HG03108 (cell line): ENCODE results near the gene CD79B.
A peak's percentile ranks its signal among the peaks of the same experiment; 100 is the strongest.
"Not testable (repeated sequence)": the region's sequence is repeated elsewhere in the genome, so short reads cannot be mapped to it uniquely, and the experiment has no call there.

Source experiments
- ATAC-seq: cut with Tn5 transposase; IDR thresholded peaks from one replicate; pipeline ENCODE4 v1.9.1; 2021; ENCODE audit warnings: moderate library complexity; ENCODE audit not compliant: unreplicated experiment

Gene CD79B

DNA sequence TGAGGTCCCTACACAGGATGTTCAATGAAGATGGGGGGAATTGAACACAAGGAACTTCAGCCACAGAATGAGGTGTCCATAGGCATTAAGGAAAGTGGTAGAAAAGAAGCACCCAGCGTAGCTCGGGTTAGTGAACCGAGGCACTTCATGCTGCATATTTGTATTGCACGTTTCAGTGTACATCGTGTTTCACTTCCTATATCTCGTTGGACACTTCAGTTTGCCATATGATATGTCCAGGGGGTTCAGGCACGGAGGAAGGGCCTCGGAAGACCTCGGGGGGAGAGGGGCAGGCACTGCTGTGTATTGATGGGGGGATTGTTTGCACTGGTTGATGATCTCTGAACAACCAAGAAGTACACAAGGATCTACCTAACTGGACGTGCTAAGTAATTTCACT is 16.4 kb downstream of the CD79B start:
- ATAC-seq = peak; percentile 48

DNA sequence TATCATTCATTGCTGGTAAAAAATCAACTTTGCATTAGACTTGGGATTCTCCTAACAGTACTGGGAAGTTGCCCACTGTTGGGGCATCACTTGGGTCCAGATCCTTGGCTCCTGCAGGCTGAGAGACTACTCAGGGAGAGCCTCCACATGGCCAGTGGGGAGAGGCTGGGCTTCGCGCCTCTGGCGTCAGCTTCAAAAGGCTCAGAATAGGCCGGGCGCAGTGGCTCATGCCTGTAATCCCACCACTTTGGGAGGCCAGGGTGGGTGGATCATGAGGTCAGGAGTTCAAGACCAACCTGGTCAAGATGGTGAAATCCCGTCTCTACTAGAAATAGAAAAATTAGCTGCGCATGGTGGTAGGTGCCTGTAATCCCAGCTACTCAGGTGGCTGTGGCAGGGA is 17.7 kb downstream of the CD79B start:
- no peak for ATAC-seq

DNA sequence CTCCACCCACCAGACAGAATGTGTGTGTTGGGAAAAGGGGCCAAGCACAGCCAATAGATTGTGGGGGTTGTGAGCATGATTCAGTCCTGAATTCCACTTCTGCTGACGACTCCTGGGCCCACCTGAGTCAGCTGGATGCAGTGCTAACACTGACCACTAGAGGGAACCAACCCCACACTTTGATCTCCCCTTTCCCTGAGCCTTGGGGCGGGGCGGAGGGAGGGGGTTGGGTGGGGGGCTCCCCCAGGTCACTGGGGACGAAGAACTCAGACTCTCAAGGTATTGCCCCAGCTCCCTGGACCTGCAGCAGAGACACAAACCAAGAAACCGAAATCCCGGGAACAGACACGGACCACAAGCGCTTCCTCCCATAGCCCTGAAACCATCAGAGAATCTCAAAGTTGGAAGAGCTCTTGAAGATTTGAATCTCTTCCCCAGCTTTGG is 20.5 kb downstream of the CD79B start:
- no peak for ATAC-seq

DNA sequence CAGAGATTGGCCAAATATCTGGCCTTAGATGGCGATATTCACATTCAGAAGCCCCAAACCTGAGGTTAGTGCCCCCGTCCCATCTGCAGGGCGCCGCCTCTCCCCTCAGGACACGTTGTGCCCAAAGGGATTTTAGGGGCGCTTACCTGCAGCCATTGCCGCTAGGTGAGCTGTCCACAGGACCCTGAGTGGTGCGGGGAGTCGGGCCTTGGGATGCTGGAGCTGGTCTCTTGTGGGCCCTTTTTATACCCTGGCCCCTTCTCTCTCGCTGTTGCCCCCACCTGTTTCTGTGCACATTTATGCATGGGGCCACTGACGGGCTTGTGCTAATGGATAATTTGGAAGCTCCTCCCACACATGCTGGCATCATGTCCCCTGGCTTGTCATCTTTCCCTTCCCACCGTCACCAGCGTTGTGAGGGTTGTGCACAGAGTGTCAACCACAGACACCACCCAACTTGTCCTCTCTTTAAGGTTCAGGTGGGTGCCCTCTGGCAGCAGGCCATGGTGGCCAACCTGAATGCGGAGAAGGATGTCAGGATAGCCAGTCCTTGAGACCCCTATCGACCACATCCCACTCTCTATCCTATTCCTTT is 21.0 kb downstream of the CD79B start, which contains the start of gene CSHL1:
Gene CSHL1, minus strand, starts transcription at position 218 of the 595 bp plus-strand sequence. Its CDS starts 62 bp downstream, at position 156.
- no peak for ATAC-seq

DNA sequence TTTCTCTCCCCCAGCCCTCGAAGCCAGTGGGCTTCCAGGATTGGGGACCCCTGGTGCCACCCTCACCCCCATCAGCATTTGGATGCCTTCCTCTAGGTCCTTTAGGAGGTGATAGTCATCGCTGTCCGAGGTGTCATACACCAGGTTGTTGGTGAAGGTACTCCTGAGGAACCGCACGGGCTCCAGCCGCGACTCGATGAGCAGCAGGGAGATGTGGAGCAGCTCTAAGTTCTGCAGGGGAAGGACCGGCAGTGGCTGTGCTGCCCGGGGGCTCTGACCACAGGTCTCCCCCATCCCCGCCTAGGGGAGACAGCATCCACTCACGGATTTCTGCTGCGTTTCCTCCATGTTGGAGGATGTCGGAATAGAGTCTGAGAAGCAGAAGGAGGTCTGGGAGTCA is 22.0 kb downstream of the CD79B start:
- no peak for ATAC-seq

DNA sequence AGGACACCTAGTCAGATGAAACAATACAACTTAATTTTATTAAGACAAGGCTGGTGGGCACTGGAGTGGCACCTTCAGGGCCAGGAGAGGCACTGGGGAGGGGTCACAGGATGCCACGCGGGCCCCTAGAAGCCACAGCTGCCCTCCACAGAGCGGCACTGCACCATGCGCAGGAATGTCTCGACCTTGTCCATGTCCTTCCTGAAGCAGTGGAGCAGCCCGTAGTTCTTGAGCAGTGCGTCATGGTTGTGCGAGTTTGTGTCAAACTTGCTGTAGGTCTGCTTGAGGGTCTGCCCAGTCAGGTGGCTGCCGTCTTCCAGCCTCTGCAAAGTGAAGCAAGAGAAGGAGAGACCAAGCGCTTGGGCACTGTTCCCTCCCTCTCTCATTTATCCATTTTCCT is 22.5 kb downstream of the CD79B start:
- not testable (repeated sequence) for ATAC-seq

DNA sequence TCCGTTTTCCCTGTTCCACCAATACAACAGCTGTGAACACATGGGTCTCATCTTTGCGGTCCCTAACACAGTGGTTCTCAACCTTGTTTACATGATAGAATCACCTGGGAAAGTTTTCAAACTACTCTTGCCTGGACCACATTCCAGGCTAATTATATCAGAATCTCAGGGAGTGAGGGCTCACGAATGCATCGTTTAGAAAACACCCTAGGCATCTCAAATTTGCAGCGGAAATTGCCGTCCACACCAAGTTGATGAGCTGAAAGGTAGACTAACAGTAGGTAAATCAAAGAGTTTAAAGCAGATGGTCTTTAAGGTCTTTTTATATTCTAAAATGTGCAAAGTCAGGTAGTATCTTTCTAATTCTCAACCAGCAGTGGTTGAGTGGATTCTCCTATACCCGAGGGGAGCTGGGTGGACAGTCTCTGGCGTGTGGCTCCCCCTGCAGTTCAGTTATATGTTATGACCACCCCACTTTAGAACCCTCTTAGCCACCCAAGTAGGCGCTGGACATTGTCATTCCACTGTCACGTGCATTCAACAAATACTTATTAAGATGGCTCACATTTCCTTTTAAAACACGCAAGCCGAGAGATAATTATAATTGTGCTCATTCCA is 24.9 kb downstream of the CD79B start:
- not testable (repeated sequence) for ATAC-seq

DNA sequence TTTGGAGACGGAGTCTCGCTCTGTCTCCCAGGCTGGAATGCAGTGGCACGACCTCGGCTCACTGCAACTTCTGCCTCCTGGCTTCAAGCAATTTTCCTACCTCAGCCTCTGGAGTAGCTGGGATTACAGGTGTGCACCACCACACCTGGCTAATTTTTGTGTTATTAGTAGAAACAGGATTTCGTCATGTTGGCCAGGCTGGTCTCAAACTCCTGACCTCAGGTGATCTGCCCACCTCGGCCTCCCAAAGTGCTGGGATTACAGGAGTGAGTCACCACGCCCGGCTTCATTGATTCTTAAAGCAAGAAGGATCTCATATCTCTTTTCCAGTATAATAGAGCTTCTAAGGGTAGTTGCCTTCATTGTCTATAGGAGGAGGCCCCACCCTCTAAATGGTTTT is 27.3 kb downstream of the CD79B start:
- not testable (repeated sequence) for ATAC-seq

DNA sequence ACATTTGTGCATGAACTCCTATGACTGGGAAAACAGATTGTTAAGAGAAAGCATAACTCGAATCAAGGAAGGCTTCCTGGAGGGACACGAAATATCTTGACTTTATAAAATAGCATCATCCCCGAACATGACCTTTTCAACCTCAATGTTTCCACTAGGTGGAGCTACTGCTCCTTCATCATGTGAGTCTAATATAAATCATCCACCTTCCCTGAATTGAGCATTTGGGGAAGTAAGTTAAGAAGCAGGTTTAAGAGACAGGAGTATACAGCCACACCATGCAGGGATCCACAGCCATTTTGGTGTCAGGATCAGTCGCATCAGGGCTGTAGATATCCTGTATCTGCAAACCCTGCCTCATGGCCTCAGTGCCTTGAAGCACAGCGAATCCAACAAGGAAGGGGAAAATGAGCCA is 28.3 kb downstream of the CD79B start:
- not testable (repeated sequence) for ATAC-seq

DNA sequence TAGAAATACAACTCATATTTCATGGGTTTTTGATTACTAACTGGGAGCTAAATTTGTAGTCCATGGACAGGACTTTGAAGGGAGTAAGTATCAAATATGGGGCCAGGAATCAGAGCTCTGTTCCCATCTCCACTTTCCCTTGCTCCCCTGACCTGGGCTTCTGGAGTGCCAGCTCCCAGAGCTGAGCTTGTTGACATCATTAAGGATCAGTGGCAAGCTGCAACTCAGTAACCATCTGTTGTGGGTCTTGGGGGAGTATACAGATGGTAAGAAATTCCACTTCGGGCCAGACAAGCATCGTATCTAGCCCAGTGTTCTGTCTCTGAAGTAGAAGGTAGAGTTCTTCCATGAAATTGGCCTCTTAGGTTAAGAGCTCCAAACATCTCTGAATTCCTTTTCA is 30.2 kb downstream of the CD79B start:
- ATAC-seq = not testable (repeated sequence)

DNA sequence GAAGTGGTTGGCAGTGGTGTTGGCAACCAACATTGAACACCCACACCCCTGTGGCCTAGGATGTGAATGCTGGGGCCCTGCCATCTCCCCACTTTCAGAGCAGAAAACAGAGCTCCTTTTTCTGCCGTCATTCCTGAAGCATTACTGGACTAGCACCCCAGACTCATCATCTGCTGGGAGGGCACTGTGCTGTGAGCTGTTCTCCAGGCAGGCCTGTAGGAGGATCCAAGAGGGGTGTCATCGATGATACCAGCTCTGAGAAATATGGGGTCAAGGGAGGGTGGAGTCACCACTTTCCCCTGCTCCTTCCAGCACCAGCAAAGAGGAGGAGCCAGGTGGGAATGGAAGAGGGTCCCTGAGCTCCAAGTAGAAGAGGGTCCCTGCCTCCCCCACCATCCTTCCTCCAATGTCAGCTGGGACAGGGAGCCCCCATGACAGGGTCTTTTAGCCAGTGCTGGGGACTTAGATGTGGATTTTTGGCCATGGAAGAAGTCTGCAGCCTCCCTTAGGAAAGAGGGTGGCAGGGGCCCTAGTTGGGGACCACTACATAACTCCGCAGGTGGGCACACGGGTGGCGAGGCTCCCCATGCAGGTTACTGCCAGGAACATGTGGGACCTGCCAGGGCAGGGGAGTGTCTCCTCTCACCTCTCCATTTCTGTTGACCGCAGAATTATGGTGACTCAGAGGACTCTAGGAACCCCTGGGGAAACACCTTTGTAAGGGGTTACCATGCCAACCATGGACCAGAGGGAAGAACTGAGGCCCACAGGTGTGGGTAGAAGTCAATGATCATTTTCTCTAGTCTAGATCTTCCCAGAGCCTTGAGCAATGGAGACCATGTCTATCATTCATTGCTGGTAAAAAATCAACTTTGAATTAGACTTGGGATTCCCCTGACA is 33.0 kb downstream of the CD79B start:
- not testable (repeated sequence) for ATAC-seq

DNA sequence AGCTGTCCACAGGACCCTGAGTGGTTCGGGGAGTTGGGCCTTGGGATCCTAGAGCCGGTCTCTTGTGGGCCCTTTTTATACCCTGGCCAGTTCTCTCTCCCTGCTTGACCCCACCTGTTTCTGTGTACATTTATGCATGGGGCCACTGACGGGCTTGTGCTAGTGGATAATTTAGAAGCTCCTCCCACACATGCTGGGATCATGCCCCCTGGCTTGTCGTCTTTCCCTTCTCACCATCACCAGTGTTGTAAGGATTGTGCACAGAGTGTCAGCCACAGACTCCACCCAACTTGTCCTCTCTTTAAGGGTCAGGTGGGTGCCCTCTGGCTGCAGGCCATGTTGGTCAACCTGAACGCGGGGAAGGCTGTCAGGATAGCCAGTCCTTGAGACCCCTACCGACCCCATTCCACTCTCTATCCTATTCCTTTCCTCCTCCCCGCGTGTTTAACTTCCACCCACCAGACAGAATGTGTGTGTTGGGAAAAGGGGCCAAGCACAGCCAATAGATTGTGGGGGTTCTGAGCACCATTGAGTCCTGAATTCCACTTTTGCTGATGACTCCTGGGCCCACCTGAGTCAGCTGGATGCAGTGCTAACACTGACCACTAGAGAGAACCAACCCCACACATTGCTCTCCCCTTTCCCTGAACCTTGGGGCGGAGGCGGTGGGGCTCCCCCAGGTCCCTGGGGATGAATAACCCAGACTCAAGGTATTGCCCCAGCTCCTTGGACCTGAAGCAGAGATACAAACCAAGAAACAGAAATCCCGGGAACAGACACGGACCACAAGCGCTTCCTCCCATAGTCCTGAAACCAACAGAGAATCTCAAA is 35.4 kb downstream of the CD79B start, which contains the start of gene CSH1:
Gene CSH1, minus strand, starts transcription at position 51 of the 831 bp plus-strand sequence. CDS start 63 bp downstream, outside the sequence.
- ATAC-seq = not testable (repeated sequence)

DNA sequence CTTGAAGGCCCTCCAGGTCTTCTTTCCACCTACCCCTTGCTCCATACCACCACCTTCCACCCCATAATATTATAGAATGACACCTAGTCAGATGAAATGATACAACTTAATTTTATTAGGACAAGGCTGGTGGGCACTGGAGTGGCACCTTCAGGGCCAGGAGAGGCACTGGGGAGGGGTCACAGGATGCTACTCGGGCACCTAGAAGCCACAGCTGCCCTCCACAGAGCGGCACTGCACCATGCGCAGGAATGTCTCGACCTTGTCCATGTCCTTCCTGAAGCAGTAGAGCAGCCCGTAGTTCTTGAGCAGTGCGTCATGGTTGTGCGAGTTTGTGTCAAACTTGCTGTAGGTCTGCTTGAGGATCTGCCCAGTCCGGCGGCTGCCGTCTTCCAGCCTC is 37.3 kb downstream of the CD79B start:
- not testable (repeated sequence) for ATAC-seq

DNA sequence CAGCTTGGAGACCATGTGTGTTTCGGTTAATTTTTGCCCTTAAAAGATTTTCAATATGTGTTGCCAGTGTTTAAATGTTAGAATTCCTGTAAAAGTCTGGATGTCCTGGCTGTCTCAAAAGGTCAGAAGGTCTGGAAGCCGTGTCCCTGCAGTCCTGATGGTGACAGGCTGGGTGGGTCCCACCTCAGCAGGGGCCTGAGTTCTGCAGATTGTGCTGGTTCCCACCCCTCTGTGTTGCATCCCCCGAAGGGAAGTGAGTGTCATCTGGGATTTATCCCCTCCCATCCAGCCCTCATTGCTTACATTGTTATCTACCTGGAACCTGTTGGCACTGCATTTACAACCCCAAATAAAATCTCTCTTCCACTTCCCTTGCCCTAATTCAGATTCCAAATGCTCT is 38.1 kb downstream of the CD79B start:
- not testable (repeated sequence) for ATAC-seq

DNA sequence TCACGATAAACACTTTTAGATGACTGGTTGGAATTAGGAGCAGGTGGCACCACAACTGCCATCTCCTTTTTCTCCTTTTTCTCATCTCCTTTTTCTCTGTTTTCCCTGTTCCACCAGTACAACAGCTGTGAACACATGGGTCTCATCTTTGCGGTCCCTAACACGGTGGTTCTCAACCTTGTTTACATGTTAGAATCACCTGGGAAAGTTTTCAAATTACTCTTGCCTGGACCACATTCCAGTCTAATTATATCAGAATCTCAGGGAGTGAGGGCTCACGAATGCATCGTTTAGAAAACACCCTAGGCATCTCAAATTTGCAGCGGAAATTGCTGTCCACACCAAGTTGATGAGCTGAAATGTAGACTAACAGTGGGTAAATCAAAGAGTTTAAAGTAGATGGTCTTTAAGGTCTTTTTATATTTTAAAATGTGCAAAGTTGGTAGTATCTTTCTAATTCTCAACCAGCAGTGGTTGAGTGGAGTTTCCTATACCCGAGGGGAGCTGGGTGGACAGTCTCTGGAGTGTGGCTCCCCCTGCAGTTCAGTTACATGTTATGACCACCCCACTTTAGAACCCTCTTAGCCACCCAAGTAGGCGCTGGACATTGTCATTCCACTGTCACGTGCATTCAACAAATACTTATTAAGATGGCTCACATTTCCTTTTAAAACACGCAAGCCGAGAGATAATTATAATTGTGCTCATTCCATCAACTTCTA is 39.7 kb downstream of the CD79B start:
- ATAC-seq = not testable (repeated sequence)

DNA sequence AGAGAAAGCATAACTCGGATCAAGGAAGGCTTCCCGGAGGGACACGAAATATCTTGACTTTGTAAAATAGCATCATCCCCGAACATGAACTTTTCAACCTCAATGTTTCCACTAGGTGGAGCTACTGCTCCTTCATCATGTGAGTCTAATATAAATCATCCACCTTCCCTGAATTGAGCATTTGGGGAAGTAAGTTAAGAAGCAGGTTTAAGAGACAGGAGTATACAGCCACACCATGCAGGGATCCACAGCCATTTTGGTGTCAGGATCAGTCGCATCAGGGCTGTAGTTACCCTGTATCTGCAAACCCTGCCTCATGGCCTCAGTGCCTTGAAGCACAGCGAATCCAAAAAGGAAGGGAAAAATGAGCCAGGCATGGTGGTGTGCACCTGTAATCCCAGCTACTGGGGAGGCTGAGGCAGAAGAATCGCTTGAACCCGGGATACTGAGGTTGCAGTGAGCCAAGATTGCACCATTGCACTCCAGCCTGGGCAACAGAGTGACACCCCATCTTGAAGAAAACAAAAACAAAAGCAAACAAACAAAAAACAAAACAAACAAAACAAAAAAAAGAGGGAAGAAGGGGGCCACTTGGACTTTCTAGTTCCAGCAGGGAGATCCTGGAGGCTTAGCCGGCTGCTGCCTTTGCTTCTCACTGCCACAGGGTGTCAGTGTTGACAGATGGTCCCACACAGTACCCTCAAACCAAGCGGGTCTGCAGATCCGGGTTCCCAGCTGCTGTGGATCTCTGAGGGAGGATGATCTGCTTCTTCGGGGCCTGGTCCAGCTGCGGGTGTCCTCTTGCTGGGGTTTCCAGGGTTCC is 42.9 kb downstream of the CD79B start:
- ATAC-seq = not testable (repeated sequence)

DNA sequence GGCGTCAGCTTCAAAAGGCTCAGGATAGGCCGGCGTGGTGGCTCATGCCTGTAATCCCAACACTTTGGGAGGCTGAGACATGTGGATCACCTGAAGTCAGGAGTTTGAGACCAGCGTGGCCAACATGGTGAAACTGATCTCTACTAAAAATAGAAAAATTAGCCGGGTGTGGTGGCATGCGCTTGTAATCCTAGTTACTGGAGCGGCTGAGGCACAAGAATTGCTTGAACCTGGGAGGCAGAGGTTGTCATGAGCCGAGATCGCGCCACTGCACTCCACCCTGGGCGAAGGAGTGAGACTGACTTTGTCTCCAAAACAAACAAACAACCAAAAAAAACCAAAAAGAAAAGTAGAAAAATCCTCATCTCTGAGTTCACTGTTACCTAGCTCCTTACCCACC is 47.0 kb downstream of the CD79B start:
- ATAC-seq = not testable (repeated sequence)

DNA sequence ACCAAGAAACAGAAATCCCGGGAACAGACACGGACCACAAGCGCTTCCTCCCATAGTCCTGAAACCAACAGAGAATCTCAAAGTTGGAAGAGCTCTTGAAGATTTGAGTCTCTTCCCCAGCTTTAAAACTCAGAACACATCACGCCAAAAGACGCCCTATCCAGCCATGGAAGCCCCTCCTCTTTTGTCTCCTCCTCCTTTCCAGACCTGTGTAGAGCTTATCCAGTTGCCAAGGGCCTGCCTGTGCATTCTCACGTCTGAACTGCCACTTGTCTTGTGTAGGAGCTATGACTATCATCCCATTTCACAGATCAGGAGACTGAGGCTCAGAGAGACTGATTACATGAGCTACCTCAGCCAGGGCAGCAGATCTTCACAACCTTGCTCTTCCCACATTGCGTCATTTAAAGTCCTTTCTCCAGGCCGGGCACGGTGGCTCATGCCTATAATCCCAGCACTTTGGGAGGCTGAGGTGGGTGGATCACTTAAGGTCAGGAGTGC is 49.5 kb downstream of the CD79B start:
- not testable (repeated sequence) for ATAC-seq
